ENCODE measurements around the gene CCNG2. TPM values are rescaled to one million over a fixed set of nuclear protein-coding genes. Genes with fewer than 3 reads are reported as not detected.

Gene CCNG2
- total and polyA plus RNA-seq, 4 donors = 1.2 to 10.8 (median 4.1) TPM

GRCh38 chr4:77110730-77111129 lies 46.3 kb upstream of the CCNG2 start:
- Histone ChIP-seq H3K4me1 (ENCODE audit: control insufficient read depth in 4 of 4, insufficient read depth in 4 of 4, low read length in 3 of 4) (peaks cover 0 to 3% (median 0%) of the 10 kb centered on the region in 4 donors), H3K9me3 (ENCODE audit: control insufficient read depth in 4 of 4, low read length in 3 of 4) (no peaks in the 10 kb centered on the region), H3K36me3 (ENCODE audit: control insufficient read depth in 4 of 4, insufficient read depth in 3 of 4, low read depth in 1 of 4, low read length in 3 of 4) (no peaks in the 10 kb centered on the region), H3K27me3 (ENCODE audit: control insufficient read depth in 4 of 4, insufficient read depth in 4 of 4, low read length in 3 of 4) (no peaks in the 10 kb centered on the region), H3K27ac (ENCODE audit: low read depth in 1 of 2, low read length in 2 of 2) (no peak overlapping the region), H3K4me3 (ENCODE audit: low read depth in 1 of 3, low read length in 3 of 3) (no peak overlapping the region), H3K9ac (ENCODE audit: low read depth in 1 of 2, low read length in 2 of 2) (no peak overlapping the region)
- WGBS = 96% methylated on average over 1 of the region's 1 CpG
- TF ChIP-seq TAF1 (conservative IDR thresholded peaks at IDR 0.05) = no peak
- TF ChIP-seq, protein P1, sequence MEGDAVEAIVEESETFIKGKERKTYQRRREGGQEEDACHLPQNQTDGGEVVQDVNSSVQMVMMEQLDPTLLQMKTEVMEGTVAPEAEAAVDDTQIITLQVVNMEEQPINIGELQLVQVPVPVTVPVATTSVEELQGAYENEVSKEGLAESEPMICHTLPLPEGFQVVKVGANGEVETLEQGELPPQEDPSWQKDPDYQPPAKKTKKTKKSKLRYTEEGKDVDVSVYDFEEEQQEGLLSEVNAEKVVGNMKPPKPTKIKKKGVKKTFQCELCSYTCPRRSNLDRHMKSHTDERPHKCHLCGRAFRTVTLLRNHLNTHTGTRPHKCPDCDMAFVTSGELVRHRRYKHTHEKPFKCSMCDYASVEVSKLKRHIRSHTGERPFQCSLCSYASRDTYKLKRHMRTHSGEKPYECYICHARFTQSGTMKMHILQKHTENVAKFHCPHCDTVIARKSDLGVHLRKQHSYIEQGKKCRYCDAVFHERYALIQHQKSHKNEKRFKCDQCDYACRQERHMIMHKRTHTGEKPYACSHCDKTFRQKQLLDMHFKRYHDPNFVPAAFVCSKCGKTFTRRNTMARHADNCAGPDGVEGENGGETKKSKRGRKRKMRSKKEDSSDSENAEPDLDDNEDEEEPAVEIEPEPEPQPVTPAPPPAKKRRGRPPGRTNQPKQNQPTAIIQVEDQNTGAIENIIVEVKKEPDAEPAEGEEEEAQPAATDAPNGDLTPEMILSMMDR (IDR thresholded peaks at IDR 0.05; ENCODE audit: low read depth, low read length, missing input control) = no peak
- no peak for TF ChIP-seq NR2F2 (IDR thresholded peaks at IDR 0.05)
- no peak for TF ChIP-seq REST (IDR thresholded peaks at IDR 0.05)
- no peak for TF ChIP-seq HNF4A (conservative IDR thresholded peaks at IDR 0.05)
- no peak for TF ChIP-seq FOXA2 (IDR thresholded peaks at IDR 0.05)
- TF ChIP-seq JUND (IDR thresholded peaks at IDR 0.05) = no peak
- TF ChIP-seq ATF3 (IDR thresholded peaks at IDR 0.05) = no peak
- TF ChIP-seq HNF4G (IDR thresholded peaks at IDR 0.05) = no peak
- DNase-seq (ENCODE audit: low spot score) = no peak

DNA sequence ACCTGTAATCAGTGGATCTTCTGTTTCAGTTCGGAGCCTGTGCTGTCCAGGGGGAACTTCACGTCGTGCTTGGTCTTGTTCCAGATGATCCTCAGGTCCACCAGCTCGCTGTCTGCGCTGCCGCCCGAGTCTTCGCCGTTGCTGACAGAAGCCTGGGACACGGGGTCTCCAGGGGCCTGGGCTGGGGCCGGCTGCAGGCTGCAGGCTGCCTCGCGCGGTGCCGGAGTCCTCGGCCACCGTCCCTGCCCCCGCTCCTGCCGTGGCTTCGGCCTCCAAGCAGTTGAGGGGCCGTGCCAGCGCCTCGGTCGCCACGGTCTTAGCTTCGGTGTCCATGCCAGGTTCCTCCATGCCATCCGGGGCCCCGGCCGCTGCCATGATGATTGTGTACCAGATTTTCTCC lies 43.9 kb upstream of the CCNG2 start:
- Histone ChIP-seq H3K9ac (ENCODE audit: low read depth in 1 of 2, low read length in 2 of 2) (no peak overlapping the region), H3K27ac (ENCODE audit: low read depth in 1 of 2, low read length in 2 of 2) (no peak overlapping the region), H3K36me3 (ENCODE audit: control insufficient read depth in 4 of 4, insufficient read depth in 3 of 4, low read depth in 1 of 4, low read length in 3 of 4) (no peaks in the 10 kb centered on the region), H3K4me1 (ENCODE audit: control insufficient read depth in 4 of 4, insufficient read depth in 4 of 4, low read length in 3 of 4) (peaks cover 0 to 3% (median 0%) of the 10 kb centered on the region in 4 donors), H3K27me3 (ENCODE audit: control insufficient read depth in 4 of 4, insufficient read depth in 4 of 4, low read length in 3 of 4) (no peaks in the 10 kb centered on the region), H3K9me3 (ENCODE audit: control insufficient read depth in 4 of 4, low read length in 3 of 4) (no peaks in the 10 kb centered on the region), H3K4me3 (ENCODE audit: low read depth in 1 of 3, low read length in 3 of 3) (no peak overlapping the region)
- WGBS = 93% methylated on average over 29 of the region's 29 CpGs
- no peak for TF ChIP-seq REST (IDR thresholded peaks at IDR 0.05)
- no peak for TF ChIP-seq ATF3 (IDR thresholded peaks at IDR 0.05)
- no peak for TF ChIP-seq ZBTB33 (IDR thresholded peaks at IDR 0.05)
- no peak for TF ChIP-seq GABPA (IDR thresholded peaks at IDR 0.05 in 1 of 2, conservative IDR thresholded peaks at IDR 0.05 in 1 of 2)
- no peak for DNase-seq (ENCODE audit: low spot score)
